Measurements from ENCODE around the gene ANKRD33. TPM values are rescaled to one million over a fixed set of nuclear protein-coding genes. Genes with fewer than 3 reads are reported as not detected.

The ANKRD33 gene, protein sequence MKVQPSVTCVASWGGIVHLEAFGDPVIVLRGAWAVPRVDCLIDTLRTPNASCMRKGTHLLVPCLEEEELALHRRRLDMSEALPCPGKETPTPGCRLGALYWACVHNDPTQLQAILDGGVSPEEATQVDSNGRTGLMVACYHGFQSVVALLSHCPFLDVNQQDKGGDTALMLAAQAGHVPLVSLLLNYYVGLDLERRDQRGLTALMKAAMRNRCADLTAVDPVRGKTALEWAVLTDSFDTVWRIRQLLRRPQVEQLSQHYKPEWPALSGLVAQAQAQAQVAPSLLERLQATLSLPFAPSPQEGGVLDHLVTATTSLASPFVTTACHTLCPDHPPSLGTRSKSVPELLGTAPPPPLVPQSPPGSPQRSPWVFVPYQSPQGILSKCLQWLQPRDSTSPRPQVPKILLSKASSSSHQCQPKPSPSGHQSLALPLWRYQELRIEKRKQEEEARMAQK
- under 1 TPM in 1 of 4 donors, not detected in 3; 0.70 TPM for total RNA-seq

DNA sequence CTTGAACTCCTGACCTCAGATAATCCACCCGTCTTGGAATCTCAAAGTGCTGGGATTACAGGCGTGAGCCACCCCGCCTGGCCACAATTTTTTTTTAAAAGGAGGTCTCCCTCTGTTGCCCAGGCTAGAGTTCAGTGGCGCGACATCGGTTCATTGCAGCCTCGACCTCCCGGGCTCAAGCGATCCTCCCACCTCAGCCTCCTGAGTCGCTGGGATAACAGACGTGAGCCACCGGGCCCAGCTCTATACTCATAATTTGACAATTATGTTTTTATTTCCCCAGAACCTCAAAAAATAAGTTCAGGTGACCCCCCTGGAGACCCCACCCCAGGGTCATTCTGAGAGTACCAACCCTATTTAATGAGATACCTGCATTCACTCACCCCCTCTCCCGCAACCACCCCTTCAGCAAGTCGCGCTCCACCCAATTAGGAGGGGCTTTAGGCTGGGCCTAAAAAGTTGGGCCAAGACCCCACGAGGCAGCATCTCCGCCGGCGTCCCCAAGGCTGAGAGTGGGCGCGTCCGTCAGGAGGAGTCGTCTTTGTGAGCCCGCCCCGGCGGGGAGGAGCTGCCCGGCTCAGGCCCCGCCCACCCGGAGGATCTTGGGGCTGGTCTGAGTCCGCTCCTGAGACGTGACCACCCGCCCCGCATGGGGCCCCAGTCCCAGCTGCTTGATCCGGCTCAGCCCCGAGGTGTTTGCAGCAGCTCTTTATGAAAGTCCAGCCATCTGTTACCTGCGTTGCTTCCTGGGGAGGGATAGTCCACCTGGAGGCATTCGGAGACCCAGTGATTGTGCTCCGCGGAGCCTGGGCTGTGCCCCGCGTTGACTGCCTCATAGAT, at the start of gene ANKRD33:
TSS of gene ANKRD33 (plus strand) at position 628 of the 840 bp plus-strand sequence. CDS start at position 712, 84 bp downstream.
- DNase-seq, result no peak

GRCh38 chr12:51838762-51839161, 49.1 kb upstream of the ANKRD33 start:
- H3K4me3 ChIP-seq, result no peak overlapping the region
- no peak for DNase-seq
- WGBS, 2 donors, result 52 to 63% methylated on average over 1 to 2 of the region's 4 CpGs
- H3K27ac ChIP-seq, result no peak overlapping the region
- peaks cover 0 to 98% (median 0%) of the 10 kb centered on the region in 4 donors for H3K27me3 ChIP-seq
- H3K9me3 ChIP-seq, result no peaks in the 10 kb centered on the region
- H3K36me3 ChIP-seq, result no peaks in the 10 kb centered on the region
- intact Hi-C loops (cut with DNase I), result no loop called here
- no peak for TF ChIP-seq POLR2A (IDR thresholded peaks at IDR 0.05)
- TF ChIP-seq, protein P1, sequence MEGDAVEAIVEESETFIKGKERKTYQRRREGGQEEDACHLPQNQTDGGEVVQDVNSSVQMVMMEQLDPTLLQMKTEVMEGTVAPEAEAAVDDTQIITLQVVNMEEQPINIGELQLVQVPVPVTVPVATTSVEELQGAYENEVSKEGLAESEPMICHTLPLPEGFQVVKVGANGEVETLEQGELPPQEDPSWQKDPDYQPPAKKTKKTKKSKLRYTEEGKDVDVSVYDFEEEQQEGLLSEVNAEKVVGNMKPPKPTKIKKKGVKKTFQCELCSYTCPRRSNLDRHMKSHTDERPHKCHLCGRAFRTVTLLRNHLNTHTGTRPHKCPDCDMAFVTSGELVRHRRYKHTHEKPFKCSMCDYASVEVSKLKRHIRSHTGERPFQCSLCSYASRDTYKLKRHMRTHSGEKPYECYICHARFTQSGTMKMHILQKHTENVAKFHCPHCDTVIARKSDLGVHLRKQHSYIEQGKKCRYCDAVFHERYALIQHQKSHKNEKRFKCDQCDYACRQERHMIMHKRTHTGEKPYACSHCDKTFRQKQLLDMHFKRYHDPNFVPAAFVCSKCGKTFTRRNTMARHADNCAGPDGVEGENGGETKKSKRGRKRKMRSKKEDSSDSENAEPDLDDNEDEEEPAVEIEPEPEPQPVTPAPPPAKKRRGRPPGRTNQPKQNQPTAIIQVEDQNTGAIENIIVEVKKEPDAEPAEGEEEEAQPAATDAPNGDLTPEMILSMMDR (IDR thresholded peaks at IDR 0.05), result no peak
- H3K4me1 ChIP-seq, result no peaks in the 10 kb centered on the region

More for the DNA sequence above, at the start of gene ANKRD33:
- H3K9me3 ChIP-seq, result no peaks in the 10 kb centered on the region
- intact Hi-C loops (cut with DNase I), result no loop called here
- H3K36me3 ChIP-seq, result no peaks in the 10 kb centered on the region
- H3K4me1 ChIP-seq, result peaks cover 0 to 22% (median 4%) of the 10 kb centered on the region in 3 donors
- no peak within 1 kb of the TSS for H3K27ac ChIP-seq
- TF ChIP-seq, protein P1 (IDR thresholded peaks at IDR 0.05), result no peak
- no peak for TF ChIP-seq POLR2A (IDR thresholded peaks at IDR 0.05)
- H3K4me3 ChIP-seq, result no peak within 1 kb of the TSS
- peaks cover 0 to 21% (median 0%) of the 10 kb centered on the region in 4 donors for H3K27me3 ChIP-seq
- WGBS, 2 donors, result 73 to 93% methylated on average over 12 to 16 of the region's 41 CpGs

DNA sequence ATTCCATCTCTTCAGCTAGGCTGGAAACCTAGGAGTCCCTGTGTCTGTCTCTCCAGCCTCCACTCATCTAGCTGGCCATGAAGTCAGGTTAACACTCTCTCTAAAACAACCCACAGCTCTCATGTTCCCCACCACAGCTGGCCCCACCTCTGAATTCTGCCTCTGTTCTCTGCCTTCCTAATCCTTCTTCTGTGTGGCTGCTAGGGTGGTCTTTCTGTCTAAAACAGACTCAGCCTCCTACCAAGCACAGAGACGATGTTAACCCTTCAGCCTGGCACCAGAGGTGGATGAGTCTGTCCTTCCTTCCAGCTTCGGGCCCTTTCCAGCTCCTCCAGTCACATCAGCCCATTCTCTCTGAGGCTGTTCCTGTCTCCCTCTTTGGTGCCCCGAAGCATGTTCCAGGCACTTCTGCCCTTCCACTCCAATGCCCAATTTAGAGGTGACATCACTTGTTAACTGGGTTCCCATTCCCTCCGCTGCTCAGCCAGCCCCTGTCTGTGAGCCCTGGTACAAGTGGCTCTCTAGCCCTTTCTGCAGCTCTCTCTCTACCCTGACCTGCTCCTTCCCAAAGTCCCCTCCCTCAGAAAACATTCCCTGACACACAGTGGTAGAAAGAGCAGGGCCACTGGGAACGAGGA, 48.5 kb upstream of the ANKRD33 start:
- Histone ChIP-seq H3K4me3 (no peak overlapping the region), H3K27ac (no peak overlapping the region), H3K4me1 (no peaks in the 10 kb centered on the region), H3K36me3 (no peaks in the 10 kb centered on the region), H3K27me3 (peaks cover 0 to 98% (median 0%) of the 10 kb centered on the region in 4 donors), H3K9me3 (no peaks in the 10 kb centered on the region)
- WGBS, 2 donors, result 60 to 70% methylated on average over 5 of the region's 5 CpGs
- intact Hi-C loops (cut with DNase I), result no loop called here
- TF ChIP-seq POLR2A (IDR thresholded peaks at IDR 0.05), result no peak
- TF ChIP-seq, protein P1 (IDR thresholded peaks at IDR 0.05), result no peak
- no peak for DNase-seq

GRCh38 chr12:51840966-51841365, 46.9 kb upstream of the ANKRD33 start:
- H3K36me3 ChIP-seq, result no peaks in the 10 kb centered on the region
- no peaks in the 10 kb centered on the region for H3K9me3 ChIP-seq
- no peaks in the 10 kb centered on the region for H3K4me1 ChIP-seq
- TF ChIP-seq POLR2A (IDR thresholded peaks at IDR 0.05), result no peak
- TF ChIP-seq, protein P1 (IDR thresholded peaks at IDR 0.05), result no peak
- intact Hi-C loops (cut with DNase I), result no loop called here
- no peak overlapping the region for H3K4me3 ChIP-seq
- H3K27ac ChIP-seq, result no peak overlapping the region
- H3K27me3 ChIP-seq, result peaks cover 0 to 99% (median 7%) of the 10 kb centered on the region in 4 donors
- no peak for DNase-seq
- 78 to 92% methylated on average over 1 to 3 of the region's 6 CpGs for WGBS, 2 donors

All from esophagus squamous epithelium (tissue), 5 donors.